ENCODE measurements around the gene STMN3.

DNA sequence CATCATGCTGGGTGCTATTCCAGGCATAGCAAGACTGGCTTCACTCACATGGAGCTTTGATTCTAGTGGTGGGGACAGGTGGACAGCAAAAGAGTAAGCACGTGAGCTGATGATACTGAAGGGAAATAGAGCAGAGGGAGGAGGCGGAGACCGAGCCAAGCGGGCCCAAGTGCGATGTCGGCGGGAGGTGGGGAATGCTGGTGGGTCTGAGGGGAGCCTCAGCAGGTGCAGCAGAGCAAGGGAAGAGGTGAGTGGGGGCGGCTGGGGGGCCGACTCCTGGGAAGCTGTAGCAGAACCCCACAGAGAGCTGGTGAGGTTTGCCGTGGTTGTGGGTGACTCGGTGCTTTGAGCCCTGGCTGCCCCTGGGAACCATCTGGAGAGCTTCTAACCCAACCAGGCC, 15.1 kb upstream of the STMN3 start:
- no peak for TF ChIP-seq ELF1 (IDR thresholded peaks at IDR 0.05)
- TF ChIP-seq, protein P1, sequence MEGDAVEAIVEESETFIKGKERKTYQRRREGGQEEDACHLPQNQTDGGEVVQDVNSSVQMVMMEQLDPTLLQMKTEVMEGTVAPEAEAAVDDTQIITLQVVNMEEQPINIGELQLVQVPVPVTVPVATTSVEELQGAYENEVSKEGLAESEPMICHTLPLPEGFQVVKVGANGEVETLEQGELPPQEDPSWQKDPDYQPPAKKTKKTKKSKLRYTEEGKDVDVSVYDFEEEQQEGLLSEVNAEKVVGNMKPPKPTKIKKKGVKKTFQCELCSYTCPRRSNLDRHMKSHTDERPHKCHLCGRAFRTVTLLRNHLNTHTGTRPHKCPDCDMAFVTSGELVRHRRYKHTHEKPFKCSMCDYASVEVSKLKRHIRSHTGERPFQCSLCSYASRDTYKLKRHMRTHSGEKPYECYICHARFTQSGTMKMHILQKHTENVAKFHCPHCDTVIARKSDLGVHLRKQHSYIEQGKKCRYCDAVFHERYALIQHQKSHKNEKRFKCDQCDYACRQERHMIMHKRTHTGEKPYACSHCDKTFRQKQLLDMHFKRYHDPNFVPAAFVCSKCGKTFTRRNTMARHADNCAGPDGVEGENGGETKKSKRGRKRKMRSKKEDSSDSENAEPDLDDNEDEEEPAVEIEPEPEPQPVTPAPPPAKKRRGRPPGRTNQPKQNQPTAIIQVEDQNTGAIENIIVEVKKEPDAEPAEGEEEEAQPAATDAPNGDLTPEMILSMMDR (IDR thresholded peaks at IDR 0.05) = no peak
- TF ChIP-seq SIN3A (IDR thresholded peaks at IDR 0.05; ENCODE audit: borderline replicate concordance, low read depth, low read length) = no peak
- no peak for TF ChIP-seq ZBTB33 (IDR thresholded peaks at IDR 0.05; ENCODE audit: borderline replicate concordance, low read depth)
- TF ChIP-seq FOXJ3 (CRISPR knock-in tag; IDR thresholded peaks at IDR 0.05) = no peak
- TF ChIP-seq EP300 (IDR thresholded peaks at IDR 0.05; ENCODE audit: borderline replicate concordance in 1 of 2, low read depth in 1 of 2, low read length in 1 of 2) = no peak
- TF ChIP-seq, protein P2, sequence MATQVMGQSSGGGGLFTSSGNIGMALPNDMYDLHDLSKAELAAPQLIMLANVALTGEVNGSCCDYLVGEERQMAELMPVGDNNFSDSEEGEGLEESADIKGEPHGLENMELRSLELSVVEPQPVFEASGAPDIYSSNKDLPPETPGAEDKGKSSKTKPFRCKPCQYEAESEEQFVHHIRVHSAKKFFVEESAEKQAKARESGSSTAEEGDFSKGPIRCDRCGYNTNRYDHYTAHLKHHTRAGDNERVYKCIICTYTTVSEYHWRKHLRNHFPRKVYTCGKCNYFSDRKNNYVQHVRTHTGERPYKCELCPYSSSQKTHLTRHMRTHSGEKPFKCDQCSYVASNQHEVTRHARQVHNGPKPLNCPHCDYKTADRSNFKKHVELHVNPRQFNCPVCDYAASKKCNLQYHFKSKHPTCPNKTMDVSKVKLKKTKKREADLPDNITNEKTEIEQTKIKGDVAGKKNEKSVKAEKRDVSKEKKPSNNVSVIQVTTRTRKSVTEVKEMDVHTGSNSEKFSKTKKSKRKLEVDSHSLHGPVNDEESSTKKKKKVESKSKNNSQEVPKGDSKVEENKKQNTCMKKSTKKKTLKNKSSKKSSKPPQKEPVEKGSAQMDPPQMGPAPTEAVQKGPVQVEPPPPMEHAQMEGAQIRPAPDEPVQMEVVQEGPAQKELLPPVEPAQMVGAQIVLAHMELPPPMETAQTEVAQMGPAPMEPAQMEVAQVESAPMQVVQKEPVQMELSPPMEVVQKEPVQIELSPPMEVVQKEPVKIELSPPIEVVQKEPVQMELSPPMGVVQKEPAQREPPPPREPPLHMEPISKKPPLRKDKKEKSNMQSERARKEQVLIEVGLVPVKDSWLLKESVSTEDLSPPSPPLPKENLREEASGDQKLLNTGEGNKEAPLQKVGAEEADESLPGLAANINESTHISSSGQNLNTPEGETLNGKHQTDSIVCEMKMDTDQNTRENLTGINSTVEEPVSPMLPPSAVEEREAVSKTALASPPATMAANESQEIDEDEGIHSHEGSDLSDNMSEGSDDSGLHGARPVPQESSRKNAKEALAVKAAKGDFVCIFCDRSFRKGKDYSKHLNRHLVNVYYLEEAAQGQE (IDR thresholded peaks at IDR 0.05; ENCODE audit: low read depth, low read length) = no peak
- no peak for TF ChIP-seq JUND (IDR thresholded peaks at IDR 0.05)
- TF ChIP-seq POLR2AphosphoS5 (IDR thresholded peaks at IDR 0.05; ENCODE audit: low read depth, low read length) = no peak
